OCI-LY7 (cell line): ENCODE measurements around the gene E2F2. TPM values are rescaled to one million over a fixed set of nuclear protein-coding genes. Genes with fewer than 3 reads are reported as not detected.

ENCODE experiments used
- BruUV-seq: library from RNA; stranded (reverse); fragments of 400-500 nt; replicated peaks from 2 replicates; lab custom pipeline; 2021; lab: Mats Ljungman, UMichigan
- CTCF ChIA-PET: fragments of 300-600 bp; sonication (Branson Sonifier 250); formaldehyde crosslinking; loops from one replicate; lab custom pipeline; 2022; ENCODE audit warnings: antibody characterized with exemption; ENCODE audit not compliant: unreplicated experiment; lab: Charles Lee
- POLR2A ChIA-PET: fragments of 300-600 bp; sonication (Branson Sonifier 250); formaldehyde crosslinking; loops from one replicate; lab custom pipeline; 2022; ENCODE audit warnings: antibody characterized with exemption; lab: Charles Lee
- DNase-seq: peaks from one replicate; pipeline ENCODE4 v3.0.0-alpha.2; 2015; ENCODE audit warnings: low spot score
- H2AFZ ChIP-seq: fragments of 200-600 bp; sonication (generic), shearing (Covaris generic); 2 replicates; pipeline ENCODE4 v1.6.1; 2014; ENCODE audit warnings: mild to moderate bottlenecking, antibody characterized with exemption, low read length, moderate library complexity
- H3K27ac ChIP-seq: fragments of 200-600 bp; sonication (generic); 2 replicates; pipeline ENCODE4 v1.5.1; 2014; ENCODE audit warnings: mixed run types, low read depth, mild to moderate bottlenecking, moderate library complexity, low read length, inconsistent platforms; ENCODE audit not compliant: poor library complexity, severe bottlenecking
- H3K36me3 ChIP-seq: fragments of 200-600 bp; sonication (generic); 2 replicates; pipeline ENCODE4 v1.6.1; 2014; ENCODE audit warnings: mild to moderate bottlenecking, antibody characterized with exemption, low read length, moderate library complexity, mixed read lengths; ENCODE audit not compliant: insufficient read depth
- H3K4me1 ChIP-seq: fragments of 200-600 bp; sonication (generic); 2 replicates; pipeline ENCODE4 v1.5.1; 2014; ENCODE audit warnings: mild to moderate bottlenecking, low read length; ENCODE audit not compliant: insufficient read depth, poor library complexity, severe bottlenecking
- H3K4me2 ChIP-seq: fragments of 200-600 bp; sonication (generic); 2 replicates; pipeline ENCODE4 v1.6.1; 2014; ENCODE audit warnings: mild to moderate bottlenecking, low read length
- H3K4me3 ChIP-seq: fragments of 200-600 bp; sonication (generic); 2 replicates; pipeline ENCODE4 v1.5.1; 2014; ENCODE audit warnings: mild to moderate bottlenecking, low read depth, low read length; ENCODE audit not compliant: poor library complexity, severe bottlenecking
- H3K79me2 ChIP-seq: fragments of 200-600 bp; sonication (generic); 2 replicates; pipeline ENCODE4 v1.6.1; 2016; ENCODE audit warnings: low read depth, mild to moderate bottlenecking, low read length, moderate library complexity, mixed read lengths; ENCODE audit not compliant: insufficient read depth
- H3K9me2 ChIP-seq: fragments of 200-600 bp; sonication (generic); 2 replicates; pipeline ENCODE4 v1.6.1; 2016; ENCODE audit warnings: mild to moderate bottlenecking, low read length, mixed read lengths; ENCODE audit not compliant: insufficient read depth
- H3K9me3 ChIP-seq: fragments of 200-600 bp; sonication (generic); 2 replicates; pipeline ENCODE4 v1.6.1; 2014; ENCODE audit warnings: mild to moderate bottlenecking, mixed run types, low read length, mixed read lengths
- H4K20me1 ChIP-seq: fragments of 200-600 bp; sonication (generic); 2 replicates; pipeline ENCODE4 v1.6.1; 2014; ENCODE audit warnings: mild to moderate bottlenecking, antibody characterized with exemption, low read length, moderate library complexity, mixed read lengths; ENCODE audit not compliant: insufficient read depth
- CTCF ChIP-seq: fragments of 200-600 bp; sonication (generic); conservative IDR thresholded peaks from 2 replicates; pipeline ENCODE4 v1.5.1; 2014; ENCODE audit warnings: mild to moderate bottlenecking, antibody characterized with exemption, low read length, moderate library complexity, mixed read lengths
- EZH2phosphoT487 ChIP-seq: fragments of 200-600 bp; sonication (generic); IDR thresholded peaks from 2 replicates; pipeline ENCODE4 v1.6.1; 2018; ENCODE audit warnings: low read depth, borderline replicate concordance, mild to moderate bottlenecking, mixed run types, antibody characterized with exemption, low read length, moderate library complexity, mixed read lengths
- intact Hi-C: fragments of 100-400 bp; cut with micrococcal nuclease; formaldehyde crosslinking; loops from one replicate; pipeline ENCODE4 v1.10.0; 2022; ENCODE audit not compliant: unreplicated experiment
- total RNA-seq, 2 experiments: library from RNA; depleted of rRNA in 1 of 2; stranded (reverse); fragments of >200 nt in 1 of 2; shearing (Covaris generic) in 1 of 2; gene quantifications; 2 replicates each; pipeline ENCODE4 v1.2.3, GENCODE V29; 2014 to 2022

The E2F2 gene
- total RNA-seq, 2 experiments from 2014 or later: 203 to 212 TPM

GRCh38 chr1:23517581-23517980 lies 13.5 kb downstream of the E2F2 start:
- H3K4me1 ChIP-seq: peaks cover 4% of the 10 kb centered on the region
- intact Hi-C loops: no loop called here
- H3K27ac ChIP-seq: no peak overlapping the region
- no peak overlapping the region for H3K4me2 ChIP-seq
- DNase-seq: no peak
- TF ChIP-seq EZH2phosphoT487 (no peak), CTCF (no peak)
- H3K9me2 ChIP-seq: no peaks in the 10 kb centered on the region
- H3K79me2 ChIP-seq: peaks cover 54% of the 10 kb centered on the region
- H2AFZ ChIP-seq: no peak overlapping the region
- H3K4me3 ChIP-seq: no peak overlapping the region
- no peaks in the 10 kb centered on the region for H3K9me3 ChIP-seq
- H3K36me3 ChIP-seq: peaks cover 98% of the 10 kb centered on the region
- H4K20me1 ChIP-seq: peaks cover 22% of the 10 kb centered on the region
- ChIA-PET CTCF (no interaction called here), POLR2A (interaction anchor here (0.9 kb wide), 1 partner anchor 16 kb away, joined by 3 read pairs; no protein-coding TSS in a partner anchor)
- BruUV-seq: no TSS peak

- no peak overlapping the region for H3K4me3 ChIP-seq
- peaks cover 14% of the 10 kb centered on the region for H4K20me1 ChIP-seq
- no TSS peak for BruUV-seq
- intact Hi-C loops: no loop called here
- ChIA-PET CTCF (interaction anchor here (1.2 kb wide), 1 partner anchor 9 kb away, joined by 7 read pairs; no protein-coding TSS in a partner anchor), POLR2A (interaction anchor here (0.6 to 3.2 kb wide), 3 partner anchors 9 to 29 kb away, joined by 3 to 18 read pairs (median 8); no protein-coding TSS in a partner anchor)
- H3K36me3 ChIP-seq: peaks cover 98% of the 10 kb centered on the region
- H3K9me3 ChIP-seq: no peaks in the 10 kb centered on the region
- no peak overlapping the region for H2AFZ ChIP-seq
- H3K27ac ChIP-seq: no peak overlapping the region
- no peak for TF ChIP-seq CTCF
- no peak for TF ChIP-seq EZH2phosphoT487
- no peak overlapping the region for H3K4me2 ChIP-seq
- H3K79me2 ChIP-seq: peaks cover 43% of the 10 kb centered on the region; the same call in 1 of the 2 replicates
- no peaks in the 10 kb centered on the region for H3K9me2 ChIP-seq
- H3K4me1 ChIP-seq: no peaks in the 10 kb centered on the region
- DNase-seq: no peak
These were observed 15.1 kb downstream of the E2F2 start for GRCh38 chr1:23515905-23516304.

GRCh38 chr1:23514111-23514679 lies 16.8 kb downstream of the E2F2 start:
- TF ChIP-seq CTCF (no peak), EZH2phosphoT487 (no peak)
- no peak overlapping the region for H3K27ac ChIP-seq
- H3K4me1 ChIP-seq: no peaks in the 10 kb centered on the region
- H4K20me1 ChIP-seq: peaks cover 14% of the 10 kb centered on the region
- intact Hi-C loops: no loop called here
- no peak overlapping the region for H3K4me3 ChIP-seq
- POLR2A ChIA-PET: interaction anchor here (0.6 to 3.2 kb wide), 6 partner anchors 8 to 129 kb away, joined by 3 to 18 read pairs (median 6); no protein-coding TSS in a partner anchor
- no peak overlapping the region for H3K4me2 ChIP-seq
- H3K79me2 ChIP-seq: peaks cover 29% of the 10 kb centered on the region; the same call in 1 of the 2 replicates
- no TSS peak for BruUV-seq
- CTCF ChIA-PET: no interaction called here
- no peak overlapping the region for H2AFZ ChIP-seq
- no peak for DNase-seq
- no peaks in the 10 kb centered on the region for H3K9me2 ChIP-seq
- no peaks in the 10 kb centered on the region for H3K9me3 ChIP-seq
- peaks cover 98% of the 10 kb centered on the region for H3K36me3 ChIP-seq
